ENCODE measurements around the gene CLIC5. TPM values are rescaled to one million over a fixed set of nuclear protein-coding genes. Genes with fewer than 3 reads are reported as not detected.

CLIC5 gene
- total RNA-seq, 1 donor from 2014 or later = 0.32 TPM

DNA sequence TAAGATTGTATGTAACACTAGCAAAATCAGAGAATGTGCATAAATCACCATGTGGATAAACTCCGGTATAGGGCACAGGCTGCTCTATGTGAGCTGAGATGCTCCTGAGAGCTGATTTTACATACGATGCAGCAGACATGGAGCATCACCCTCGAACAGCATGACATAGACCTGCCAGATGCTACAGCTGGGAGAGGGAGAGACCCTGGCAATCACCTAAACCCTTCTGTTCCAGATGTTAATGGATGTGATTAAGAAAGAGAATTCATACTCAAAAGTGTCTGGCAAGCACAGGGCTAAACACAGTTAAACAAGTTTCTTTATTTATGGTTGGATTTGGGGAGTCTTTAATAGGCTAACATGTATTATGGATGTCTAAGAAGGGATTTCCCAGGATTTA lies 157.0 kb downstream of the CLIC5 start:
- no peaks in the 10 kb centered on the region for H4K20me1 ChIP-seq (ENCODE audit: insufficient read depth, low read length)
- H3K4me2 ChIP-seq (ENCODE audit: low read length) = no peak overlapping the region
- peaks cover 9% of the 10 kb centered on the region for H3K27me3 ChIP-seq (ENCODE audit: insufficient read depth, low read length)
- no peak overlapping the region for H3K4me3 Mint-ChIP-seq (ENCODE audit: unreplicated experiment)
- DNase-seq (ENCODE audit: low read depth) = no peak
- peaks cover 30% of the 10 kb centered on the region for H3K27me3 Mint-ChIP-seq (ENCODE audit: low read depth, unreplicated experiment)
- H2AFZ ChIP-seq (ENCODE audit: low read depth, low read length) = no peak overlapping the region
- peaks cover 3% of the 10 kb centered on the region for H3K9me3 Mint-ChIP-seq (ENCODE audit: unreplicated experiment)
- no peak overlapping the region for H3K27ac ChIP-seq (ENCODE audit: low read depth, low read length)
- no peaks in the 10 kb centered on the region for H3K9me3 ChIP-seq (ENCODE audit: insufficient read depth, low read depth, low read length)
- no peaks in the 10 kb centered on the region for H3K36me3 Mint-ChIP-seq (ENCODE audit: low read depth, unreplicated experiment)
- H3K4me1 Mint-ChIP-seq (ENCODE audit: low read depth, unreplicated experiment) = no peaks in the 10 kb centered on the region
- FAIRE-seq = no peak
- H3K4me3 ChIP-seq (ENCODE audit: insufficient read depth, low read depth, low read length) = no peak overlapping the region
- no peak overlapping the region for H3K27ac Mint-ChIP-seq (ENCODE audit: unreplicated experiment)
- no peak for TF ChIP-seq EZH2 (IDR thresholded peaks at IDR 0.05; ENCODE audit: insufficient read depth, low read length)
- TF ChIP-seq, protein P1, sequence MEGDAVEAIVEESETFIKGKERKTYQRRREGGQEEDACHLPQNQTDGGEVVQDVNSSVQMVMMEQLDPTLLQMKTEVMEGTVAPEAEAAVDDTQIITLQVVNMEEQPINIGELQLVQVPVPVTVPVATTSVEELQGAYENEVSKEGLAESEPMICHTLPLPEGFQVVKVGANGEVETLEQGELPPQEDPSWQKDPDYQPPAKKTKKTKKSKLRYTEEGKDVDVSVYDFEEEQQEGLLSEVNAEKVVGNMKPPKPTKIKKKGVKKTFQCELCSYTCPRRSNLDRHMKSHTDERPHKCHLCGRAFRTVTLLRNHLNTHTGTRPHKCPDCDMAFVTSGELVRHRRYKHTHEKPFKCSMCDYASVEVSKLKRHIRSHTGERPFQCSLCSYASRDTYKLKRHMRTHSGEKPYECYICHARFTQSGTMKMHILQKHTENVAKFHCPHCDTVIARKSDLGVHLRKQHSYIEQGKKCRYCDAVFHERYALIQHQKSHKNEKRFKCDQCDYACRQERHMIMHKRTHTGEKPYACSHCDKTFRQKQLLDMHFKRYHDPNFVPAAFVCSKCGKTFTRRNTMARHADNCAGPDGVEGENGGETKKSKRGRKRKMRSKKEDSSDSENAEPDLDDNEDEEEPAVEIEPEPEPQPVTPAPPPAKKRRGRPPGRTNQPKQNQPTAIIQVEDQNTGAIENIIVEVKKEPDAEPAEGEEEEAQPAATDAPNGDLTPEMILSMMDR (IDR thresholded peaks at IDR 0.05; ENCODE audit: insufficient read depth, low read depth, low read length) = no peak
- H3K36me3 ChIP-seq (ENCODE audit: insufficient read depth, low read length) = no peaks in the 10 kb centered on the region
- H3K4me1 ChIP-seq (ENCODE audit: insufficient read depth, low read length) = no peaks in the 10 kb centered on the region
- H3K79me2 ChIP-seq (ENCODE audit: insufficient read depth, low read length) = no peaks in the 10 kb centered on the region
- no peak overlapping the region for H3K9ac ChIP-seq (ENCODE audit: low read length)

DNA sequence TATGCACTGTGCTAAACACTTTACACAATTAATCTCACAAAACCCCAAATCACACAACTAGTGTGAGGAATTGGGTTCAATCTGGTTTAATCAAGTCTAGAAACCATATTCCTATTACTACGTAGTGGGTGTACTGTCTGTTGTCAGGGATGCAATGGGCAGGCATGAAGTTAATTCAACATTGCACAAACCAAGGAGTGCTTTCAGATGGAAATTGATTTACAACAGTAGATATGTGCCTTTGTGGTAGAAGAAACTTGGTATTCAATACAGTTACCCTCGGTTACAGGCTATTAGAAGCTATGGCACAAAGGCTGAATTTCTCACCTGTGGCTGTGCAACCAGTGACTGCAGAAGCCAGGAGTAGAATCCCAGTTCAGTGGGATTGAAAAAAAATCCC lies 157.8 kb downstream of the CLIC5 start:
- H3K9ac ChIP-seq (ENCODE audit: low read length) = no peak overlapping the region
- no peaks in the 10 kb centered on the region for H3K36me3 ChIP-seq (ENCODE audit: insufficient read depth, low read length)
- no peaks in the 10 kb centered on the region for H4K20me1 ChIP-seq (ENCODE audit: insufficient read depth, low read length)

More for the DNA sequence above, 157.8 kb downstream of the CLIC5 start:
- peaks cover 28% of the 10 kb centered on the region for H3K27me3 Mint-ChIP-seq (ENCODE audit: low read depth, unreplicated experiment)
- H3K27ac ChIP-seq (ENCODE audit: low read depth, low read length) = no peak overlapping the region
- no peaks in the 10 kb centered on the region for H3K9me3 ChIP-seq (ENCODE audit: insufficient read depth, low read depth, low read length)
- H3K27ac Mint-ChIP-seq (ENCODE audit: unreplicated experiment) = no peak overlapping the region
- DNase-seq (ENCODE audit: low read depth) = no peak
- no peaks in the 10 kb centered on the region for H3K36me3 Mint-ChIP-seq (ENCODE audit: low read depth, unreplicated experiment)
- FAIRE-seq = no peak
- no peak for TF ChIP-seq EZH2 (IDR thresholded peaks at IDR 0.05; ENCODE audit: insufficient read depth, low read length)
- TF ChIP-seq, protein P1 (IDR thresholded peaks at IDR 0.05; ENCODE audit: insufficient read depth, low read depth, low read length) = no peak
- H3K9me3 Mint-ChIP-seq (ENCODE audit: unreplicated experiment) = peaks cover 3% of the 10 kb centered on the region
- H3K4me3 Mint-ChIP-seq (ENCODE audit: unreplicated experiment) = no peak overlapping the region
- no peaks in the 10 kb centered on the region for H3K4me1 ChIP-seq (ENCODE audit: insufficient read depth, low read length)
- no peaks in the 10 kb centered on the region for H3K79me2 ChIP-seq (ENCODE audit: insufficient read depth, low read length)
- H3K27me3 ChIP-seq (ENCODE audit: insufficient read depth, low read length) = peaks cover 11% of the 10 kb centered on the region
- no peak overlapping the region for H3K4me3 ChIP-seq (ENCODE audit: insufficient read depth, low read depth, low read length)
- H3K4me1 Mint-ChIP-seq (ENCODE audit: low read depth, unreplicated experiment) = no peaks in the 10 kb centered on the region
- H3K4me2 ChIP-seq (ENCODE audit: low read length) = no peak overlapping the region
- no peak overlapping the region for H2AFZ ChIP-seq (ENCODE audit: low read depth, low read length)

Measured in astrocyte (in vitro differentiated cells and primary cell).